GM12878 (cell line): ENCODE data around the gene ODC1. TPM values are rescaled to one million over a fixed set of nuclear protein-coding genes. Genes with fewer than 3 reads are reported as not detected.

ENCODE experiments used
- ATAC-seq: fragments of 200-7000 bp; cut with Tn5 transposase; 3 replicates; pipeline ENCODE4 v1.9.1; 2020; ENCODE audit warnings: mild to moderate bottlenecking, moderate library complexity
- BruUV-seq: library from RNA; stranded (reverse); fragments of 400-500 nt; replicated peaks from 2 replicates; lab custom pipeline; 2021; lab: Mats Ljungman, UMichigan
- CTCF ChIA-PET: fragments of 300-600 bp; sonication (Branson Sonifier 250); formaldehyde crosslinking; extraction: SDS; loops from one replicate; lab custom pipeline; 2021; ENCODE audit warnings: inconsistent platforms; lab: Yijun Ruan, JAX
- POLR2A ChIA-PET: fragments of 350-600 bp; formaldehyde crosslinking; extraction: SDS; loops from one replicate; lab custom pipeline; 2021; ENCODE audit warnings: inconsistent platforms; lab: Charles Lee
- RAD21 ChIA-PET: fragments of 300-600 bp; sonication (Branson Sonifier 250); formaldehyde crosslinking; loops from one replicate; lab custom pipeline; 2023; ENCODE audit warnings: antibody characterized with exemption; ENCODE audit not compliant: unreplicated experiment; lab: Charles Lee
- SMC1A ChIA-PET: fragments of 300-600 bp; sonication (Branson Sonifier 250); formaldehyde crosslinking; loops from one replicate; lab custom pipeline; 2023; ENCODE audit not compliant: unreplicated experiment, uncharacterized antibody; lab: Charles Lee
- DNase-seq: peaks from one replicate; pipeline ENCODE4 v3.0.0-alpha.2; 2011; ENCODE audit warnings: low read depth, low spot score
- FAIRE-seq: peaks from 3 replicates; lab custom pipeline; 2011; peaks lifted over from hg19 to GRCh38; lab: Jason Lieb, UNC
- H2AFZ ChIP-seq: 2 replicates; pipeline ENCODE4 v1.6.0; 2011; ENCODE audit warnings: low read depth, low read length, control low read depth; ENCODE audit not compliant: control insufficient read depth
- H3K27ac ChIP-seq: 2 replicates; pipeline ENCODE4 v1.5.1; 2011; ENCODE audit warnings: control low read depth; ENCODE audit not compliant: control insufficient read depth, insufficient read depth
- H3K27me3 ChIP-seq, 2 experiments: replicated peaks in 1 of 2; 2 replicates each; pipeline versions ENCODE4 v1.6.0 to v1.6.1; 2011; ENCODE audit warnings: low read length in 1 of 2; ENCODE audit not compliant: control insufficient read depth in 2 of 2, insufficient read depth in 2 of 2
- H3K36me3 ChIP-seq, 2 experiments: 2 replicates each; pipeline ENCODE4 v1.5.1; 2011; ENCODE audit warnings: low read length in 1 of 2; ENCODE audit not compliant: control insufficient read depth in 2 of 2, insufficient read depth in 2 of 2
- H3K4me1 ChIP-seq: 2 replicates; pipeline ENCODE4 v1.6.1; 2011; ENCODE audit warnings: mild to moderate bottlenecking, low read length, moderate library complexity, mixed read lengths; ENCODE audit not compliant: control insufficient read depth, insufficient read depth
- H3K4me2 ChIP-seq: 2 replicates; pipeline ENCODE4 v1.6.0; 2011; ENCODE audit warnings: control low read depth; ENCODE audit not compliant: control insufficient read depth, insufficient read depth
- H3K4me3 ChIP-seq: fragments of 200-600 bp; sonication (generic); 2 replicates; pipeline ENCODE4 v1.5.1; 2016
- H3K79me2 ChIP-seq: 2 replicates; pipeline ENCODE4 v1.6.0; 2011; ENCODE audit warnings: low read length; ENCODE audit not compliant: control insufficient read depth, insufficient read depth
- H3K9ac ChIP-seq: 2 replicates; pipeline ENCODE4 v1.8.0; 2011; ENCODE audit warnings: low read length, control low read depth, mixed read lengths; ENCODE audit not compliant: control insufficient read depth, insufficient read depth
- H3K9me3 ChIP-seq: replicated peaks from 3 replicates; pipeline ENCODE4 v1.5.1; 2011; ENCODE audit warnings: mild to moderate bottlenecking, low read length; ENCODE audit not compliant: control insufficient read depth, insufficient read depth
- H4K20me1 ChIP-seq: 2 replicates; pipeline ENCODE4 v1.6.0; 2011; ENCODE audit not compliant: control insufficient read depth, insufficient read depth
- BACH1 ChIP-seq: fragments of 450-650 bp; IDR thresholded peaks from 2 replicates; pipeline ENCODE4 v1.6.1; 2017; ENCODE audit warnings: mild to moderate bottlenecking, borderline replicate concordance
- CREM ChIP-seq: IDR thresholded peaks from 2 replicates; pipeline ENCODE4 v1.6.1; 2014; ENCODE audit warnings: antibody characterized with exemption, low read depth
- EED ChIP-seq: sonication (generic); IDR thresholded peaks from 2 replicates; pipeline ENCODE4 v1.6.1; 2016; ENCODE audit warnings: antibody characterized with exemption, low read depth
- IKZF2 ChIP-seq, 2 experiments: fragments of 450-650 bp; IDR thresholded peaks; 2 replicates each; pipeline ENCODE4 v1.6.1; 2017; ENCODE audit warnings: mild to moderate bottlenecking in 2 of 2, moderate library complexity in 2 of 2
- IRF3 ChIP-seq: fragments of 450-650 bp; IDR thresholded peaks from 2 replicates; pipeline ENCODE4 v1.6.1; 2014; ENCODE audit warnings: mild to moderate bottlenecking
- MTA2 ChIP-seq: fragments of 450-650 bp; IDR thresholded peaks from 2 replicates; pipeline ENCODE4 v1.6.1; 2016; ENCODE audit warnings: low read depth, mild to moderate bottlenecking, moderate library complexity
- MTA3 ChIP-seq: IDR thresholded peaks from 2 replicates; pipeline ENCODE4 v1.6.1; 2012; ENCODE audit warnings: low read length, inconsistent platforms, borderline replicate concordance
- NFIC ChIP-seq: IDR thresholded peaks from 2 replicates; pipeline ENCODE4 v1.6.1; 2012; ENCODE audit warnings: low read depth, mild to moderate bottlenecking, inconsistent platforms, low read length, moderate library complexity
- NFXL1 ChIP-seq: fragments of 450-650 bp; IDR thresholded peaks from 2 replicates; pipeline ENCODE4 v1.6.1; 2017; ENCODE audit warnings: antibody characterized with exemption, mild to moderate bottlenecking, borderline replicate concordance
- PML ChIP-seq: IDR thresholded peaks from 2 replicates; pipeline ENCODE4 v1.6.1; 2012; ENCODE audit warnings: low read length, inconsistent platforms
- POU2F2 ChIP-seq: IDR thresholded peaks from 3 replicates; pipeline ENCODE4 v1.6.1; 2011; ENCODE audit warnings: low read depth, mild to moderate bottlenecking, low read length, borderline replicate concordance
- RAD21 ChIP-seq: IDR thresholded peaks from 2 replicates; pipeline ENCODE4 v1.6.1; 2011; ENCODE audit warnings: mild to moderate bottlenecking, low read depth, low read length, moderate library complexity; ENCODE audit not compliant: insufficient read depth
- SMARCA5 ChIP-seq: fragments of 450-650 bp; IDR thresholded peaks from 2 replicates; pipeline ENCODE4 v1.6.1; 2017; ENCODE audit warnings: mild to moderate bottlenecking
- SPI1 ChIP-seq: IDR thresholded peaks from 2 replicates; pipeline ENCODE4 v1.6.1; 2011; ENCODE audit warnings: low read depth, mild to moderate bottlenecking, low read length, moderate library complexity, borderline replicate concordance; ENCODE audit not compliant: insufficient read depth
- SUZ12 ChIP-seq: fragments of 200-600 bp; sonication (generic); IDR thresholded peaks from one replicate; pipeline ENCODE4 v1.6.1; 2018; ENCODE audit warnings: antibody characterized with exemption, mild to moderate bottlenecking; ENCODE audit not compliant: unreplicated experiment
- TCF3 ChIP-seq: IDR thresholded peaks from 2 replicates; pipeline ENCODE4 v1.6.1; 2012; ENCODE audit warnings: low read depth, mild to moderate bottlenecking, low read length, borderline replicate concordance; ENCODE audit not compliant: insufficient read depth
- WGBS: methylation state at CpG from one replicate; pipeline ENCODE4 v1.1.6; 2016; ENCODE audit warnings: low lambda C conversion rate; ENCODE audit not compliant: insufficient replicate concordance, insufficient coverage; ENCODE audit errors: missing lambda C conversion rate; 5-methylcytosine and 5-hydroxymethylcytosine counted together
- in situ Hi-C: fragments of 300-500 bp; cut with MboI; formaldehyde crosslinking; loops from 9 replicates; pipeline ENCODE4 v1.14.3; 2018; ENCODE audit warnings: mixed read lengths
- intact Hi-C: fragments of 100-400 bp; cut with micrococcal nuclease; formaldehyde crosslinking; loops from one replicate; pipeline ENCODE4 v1.14.2; 2022; ENCODE audit not compliant: unreplicated experiment
- polyA plus RNA-seq, 11 experiments: library from polyadenylated mRNA; depleted of rRNA in 4 of 11; unstranded in 6 of 11; stranded (reverse) in 5 of 11; fragments of >200 nt; fragmentation: Nextera tagmentation in 4 of 11; fragmentation: Illumina TruSeq in 1 of 11; extraction: Ambion mirVana in 4 of 11; extraction: Trizol in 1 of 11; gene quantifications; 1 replicate in 1 of 11; 2 replicates in 10 of 11; pipeline versions ENCODE4 v1.2.1 to v1.2.3, GENCODE V29; 2011 to 2016; ENCODE audit warnings: inconsistent platforms in 2 of 11, missing spikeins in 2 of 11, low read depth in 1 of 11
- total RNA-seq, 4 experiments: library from RNA; depleted of rRNA in 3 of 4; stranded (reverse); fragments of >200 nt in 3 of 4; fragmentation: Illumina TruSeq in 1 of 4; extraction: Trizol in 1 of 4; gene quantifications; 2 replicates each; pipeline versions ENCODE4 v1.2.1 to v1.2.3, GENCODE V29; 2013 to 2021
- TF ChIP-seq, protein P1 (sequence below): fragments of 450-650 bp; IDR thresholded peaks from 2 replicates; pipeline ENCODE4 v1.6.1; 2016; ENCODE audit warnings: mild to moderate bottlenecking, moderate library complexity, borderline replicate concordance

Gene ODC1
- total and polyA plus RNA-seq, 10 of the 15 experiments (the other 5 are each of a cell fraction or from before 2014, with no cell fraction given), result 68.5 to 441 (median 340) TPM

GRCh38 chr2:10410001-10410822, 37.9 kb downstream of the ODC1 start:
- no peaks in the 10 kb centered on the region for H3K79me2 ChIP-seq
- in situ Hi-C loops, result no loop called here
- no TSS peak for BruUV-seq
- peak overlapping the region; percentile 84 for H3K27ac ChIP-seq
- SMC1A ChIA-PET, result interaction anchor here (1.2 to 7.6 kb wide), 31 partner anchors 11 to 425 kb away, joined by 4 to 112 read pairs (median 10); partner anchors contain the start of genes HPCAL1, ODC1 and RRM2
- CTCF ChIA-PET, result interaction anchor here (0.6 to 7.9 kb wide), 54 partner anchors 12 to 965 kb away, joined by 3 to 166 read pairs (median 7); partner anchors contain the start of genes CYS1, HPCAL1, ODC1 and RRM2
- FAIRE-seq, result peak; percentile 91
- H3K27me3 ChIP-seq, result no peaks in the 10 kb centered on the region
- WGBS, result 15% methylated on average over 14 of the region's 14 CpGs
- H3K36me3 ChIP-seq, result no peaks in the 10 kb centered on the region; a peak in 1 of 4 replicates
- RAD21 ChIA-PET, result interaction anchor here (0.6 to 6.5 kb wide), 44 partner anchors 10 to 1534 kb away, joined by 3 to 181 read pairs (median 6); partner anchors contain the start of genes CYS1, HPCAL1, ODC1 and RRM2
- peak overlapping the region; percentile 59; the same call in 1 of the 2 replicates for H3K4me3 ChIP-seq
- POLR2A ChIA-PET, result interaction anchor here (0.6 to 5.1 kb wide), 22 partner anchors 9 to 1429 kb away, joined by 3 to 77 read pairs (median 7); partner anchors contain the start of genes HPCAL1 and ODC1
- intact Hi-C loops, result loop anchor here (1.0 kb wide), 1 partner anchor 25 kb away; no protein-coding TSS in a partner anchor
- ATAC-seq, result peak; percentile 67
- H4K20me1 ChIP-seq, result no peaks in the 10 kb centered on the region
- peak overlapping the region; percentile 98 for H3K4me2 ChIP-seq
- peak overlapping the region; percentile 62 for H2AFZ ChIP-seq
- DNase-seq, result peak; percentile 86
- H3K4me1 ChIP-seq, result peaks cover 52% of the 10 kb centered on the region
- H3K9ac ChIP-seq, result peak overlapping the region; percentile 42
- H3K9me3 ChIP-seq, result peaks cover 3% of the 10 kb centered on the region; the same call in 2 of the 3 replicates
- TF ChIP-seq POU2F2 (no peak), MTA3 (0 out of 2 replicates have a peak, but pooled peaks have one; percentile 51), NFXL1 (no peak), BACH1 (peak; percentile 49; the same call in 1 of the 2 replicates), RAD21 (no peak), MTA2 (peak; percentile 92), IRF3 (no peak), NFIC (peak; percentile 82), SUZ12 (no peak), CREM (peak; percentile 77), SMARCA5 (peak; percentile 48), IKZF2 (IDR thresholded peaks at IDR 0.05) (peak; percentile 90 to 91), SPI1 (peak; percentile 92), TCF3 (peak; percentile 80; the same call in 1 of the 2 replicates), PML (no peak), EED (peak; percentile 64)
- TF ChIP-seq, protein P1, sequence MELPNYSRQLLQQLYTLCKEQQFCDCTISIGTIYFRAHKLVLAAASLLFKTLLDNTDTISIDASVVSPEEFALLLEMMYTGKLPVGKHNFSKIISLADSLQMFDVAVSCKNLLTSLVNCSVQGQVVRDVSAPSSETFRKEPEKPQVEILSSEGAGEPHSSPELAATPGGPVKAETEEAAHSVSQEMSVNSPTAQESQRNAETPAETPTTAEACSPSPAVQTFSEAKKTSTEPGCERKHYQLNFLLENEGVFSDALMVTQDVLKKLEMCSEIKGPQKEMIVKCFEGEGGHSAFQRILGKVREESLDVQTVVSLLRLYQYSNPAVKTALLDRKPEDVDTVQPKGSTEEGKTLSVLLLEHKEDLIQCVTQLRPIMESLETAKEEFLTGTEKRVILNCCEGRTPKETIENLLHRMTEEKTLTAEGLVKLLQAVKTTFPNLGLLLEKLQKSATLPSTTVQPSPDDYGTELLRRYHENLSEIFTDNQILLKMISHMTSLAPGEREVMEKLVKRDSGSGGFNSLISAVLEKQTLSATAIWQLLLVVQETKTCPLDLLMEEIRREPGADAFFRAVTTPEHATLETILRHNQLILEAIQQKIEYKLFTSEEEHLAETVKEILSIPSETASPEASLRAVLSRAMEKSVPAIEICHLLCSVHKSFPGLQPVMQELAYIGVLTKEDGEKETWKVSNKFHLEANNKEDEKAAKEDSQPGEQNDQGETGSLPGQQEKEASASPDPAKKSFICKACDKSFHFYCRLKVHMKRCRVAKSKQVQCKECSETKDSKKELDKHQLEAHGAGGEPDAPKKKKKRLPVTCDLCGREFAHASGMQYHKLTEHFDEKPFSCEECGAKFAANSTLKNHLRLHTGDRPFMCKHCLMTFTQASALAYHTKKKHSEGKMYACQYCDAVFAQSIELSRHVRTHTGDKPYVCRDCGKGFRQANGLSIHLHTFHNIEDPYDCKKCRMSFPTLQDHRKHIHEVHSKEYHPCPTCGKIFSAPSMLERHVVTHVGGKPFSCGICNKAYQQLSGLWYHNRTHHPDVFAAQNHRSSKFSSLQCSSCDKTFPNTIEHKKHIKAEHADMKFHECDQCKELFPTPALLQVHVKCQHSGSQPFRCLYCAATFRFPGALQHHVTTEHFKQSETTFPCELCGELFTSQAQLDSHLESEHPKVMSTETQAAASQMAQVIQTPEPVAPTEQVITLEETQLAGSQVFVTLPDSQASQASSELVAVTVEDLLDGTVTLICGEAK, result peak; percentile 45; the same call in 1 of the 2 replicates
